HepG2 (cell line): ENCODE results near the gene ENTPD7. TPM values are rescaled to one million over a fixed set of nuclear protein-coding genes. Genes with fewer than 3 reads are reported as not detected.
A peak's percentile ranks its signal among the peaks of the same experiment; 100 is the strongest.

Experiments
- ARNT2 ChIP-seq: sonication (generic); formaldehyde crosslinking; IDR thresholded peaks from 2 replicates; pipeline ENCODE4 v1.8.0; 2022; ENCODE audit warnings: mild to moderate bottlenecking, low read depth, missing genetic modification reagents, moderate library complexity
- FOXJ3 ChIP-seq: sonication (generic); formaldehyde crosslinking; IDR thresholded peaks from 2 replicates; pipeline ENCODE4 v1.4.0; 2020; ENCODE audit warnings: missing genetic modification reagents, mild to moderate bottlenecking, borderline replicate concordance
- KLF9 ChIP-seq: IDR thresholded peaks from 2 replicates; pipeline ENCODE4 v1.6.1; 2016; ENCODE audit warnings: low read depth
- MED8 ChIP-seq: sonication (generic); formaldehyde crosslinking; IDR thresholded peaks from 2 replicates; pipeline ENCODE4 v1.8.1; 2023; ENCODE audit warnings: mild to moderate bottlenecking, missing genetic modification reagents; ENCODE audit not compliant: insufficient replicate concordance
- MIER3 ChIP-seq: IDR thresholded peaks from 2 replicates; pipeline ENCODE4 v1.6.1; 2016; ENCODE audit warnings: missing compliant biosample characterization, borderline replicate concordance
- NR3C1 ChIP-seq: sonication (generic); formaldehyde crosslinking; IDR thresholded peaks from 2 replicates; pipeline ENCODE4 v1.4.0; 2020; ENCODE audit warnings: missing genetic modification reagents
- PAX8 ChIP-seq: sonication (generic); formaldehyde crosslinking; IDR thresholded peaks from 2 replicates; pipeline ENCODE4 v1.8.0; 2022; ENCODE audit warnings: mild to moderate bottlenecking, missing genetic modification reagents, borderline replicate concordance
- RELA ChIP-seq: sonication (generic); formaldehyde crosslinking; IDR thresholded peaks from 2 replicates; pipeline ENCODE4 v1.4.0; 2020; ENCODE audit warnings: missing genetic modification reagents
- REST ChIP-seq, 2 experiments: IDR thresholded peaks; 2 replicates each; pipeline ENCODE4 v1.6.1; 2011 to 2012; ENCODE audit warnings: low read length in 2 of 2, borderline replicate concordance in 1 of 2, low read depth in 1 of 2, mild to moderate bottlenecking in 1 of 2, moderate library complexity in 1 of 2
- SMAD3 ChIP-seq: sonication (generic); formaldehyde crosslinking; IDR thresholded peaks from 2 replicates; pipeline ENCODE4 v1.4.0; 2020; ENCODE audit warnings: missing genetic modification reagents
- ZFX ChIP-seq: sonication (generic); formaldehyde crosslinking; IDR thresholded peaks from 2 replicates; pipeline ENCODE4 v1.4.0; 2020; ENCODE audit warnings: mild to moderate bottlenecking, low read depth, missing genetic modification reagents, moderate library complexity
- ZNF251 ChIP-seq: sonication (generic); formaldehyde crosslinking; IDR thresholded peaks from 2 replicates; pipeline ENCODE4 v1.9.0; 2021; ENCODE audit warnings: mild to moderate bottlenecking, missing genetic modification reagents
- ZNF333 ChIP-seq: sonication (generic); formaldehyde crosslinking; IDR thresholded peaks from 2 replicates; pipeline ENCODE4 v1.4.0; 2020; ENCODE audit warnings: mild to moderate bottlenecking, missing genetic modification reagents, borderline replicate concordance
- ZNF33A ChIP-seq: sonication (generic); formaldehyde crosslinking; IDR thresholded peaks from 2 replicates; pipeline ENCODE4 v1.5.1; 2020; ENCODE audit warnings: missing genetic modification reagents, mild to moderate bottlenecking, moderate library complexity, borderline replicate concordance
- ZNF382 ChIP-seq: sonication (generic); formaldehyde crosslinking; IDR thresholded peaks from 2 replicates; pipeline ENCODE4 v1.5.0; 2020; ENCODE audit warnings: missing genetic modification reagents, mild to moderate bottlenecking, borderline replicate concordance
- polyA plus RNA-seq, 8 experiments: library from polyadenylated mRNA; depleted of rRNA in 3 of 8; stranded (reverse) in 7 of 8; unstranded in 1 of 8; fragments of >200 nt; fragmentation: Illumina TruSeq in 4 of 8; extraction: Trizol in 4 of 8; gene quantifications; 2 replicates each; pipeline versions ENCODE4 v1.2.1 to v1.2.3, GENCODE V29; 2011 to 2016; ENCODE audit warnings: low read depth in 4 of 8, missing spikeins in 1 of 8, mixed read lengths in 1 of 8; ENCODE audit not compliant: insufficient read depth in 1 of 8
- total RNA-seq, 5 experiments: library from RNA; depleted of rRNA; stranded (reverse); fragments of >200 nt; fragmentation: Illumina TruSeq; extraction: Trizol; gene quantifications; 2 replicates each; pipeline ENCODE4 v1.2.3, GENCODE V29; 2016; ENCODE audit warnings: low read depth in 1 of 5
- TF ChIP-seq, protein P1 (sequence below): sonication (generic); formaldehyde crosslinking; IDR thresholded peaks from 2 replicates; pipeline ENCODE4 v1.4.0; 2020; ENCODE audit warnings: missing genetic modification reagents; ENCODE audit errors: not compliant biosample characterization
- TF ChIP-seq, protein P2 (sequence below): IDR thresholded peaks from 2 replicates; pipeline ENCODE4 v1.6.1; 2016; ENCODE audit warnings: mild to moderate bottlenecking, missing biosample characterization, missing genetic modification reagents
- TF ChIP-seq, protein P3 (sequence below): sonication (generic); formaldehyde crosslinking; IDR thresholded peaks from 2 replicates; pipeline ENCODE4 v1.4.0; 2020; ENCODE audit warnings: missing genetic modification reagents, borderline replicate concordance
- TF ChIP-seq, protein P4 (sequence below): sonication (generic); formaldehyde crosslinking; IDR thresholded peaks from 2 replicates; pipeline ENCODE4 v1.4.0; 2020; ENCODE audit warnings: missing genetic modification reagents

The ENTPD7 gene
- total and polyA plus RNA-seq, 2 of the 13 experiments (the other 11 are each of a cell fraction or from before 2014, with no cell fraction given), result 7.6 to 36.5 TPM

- TF ChIP-seq, protein P1, sequence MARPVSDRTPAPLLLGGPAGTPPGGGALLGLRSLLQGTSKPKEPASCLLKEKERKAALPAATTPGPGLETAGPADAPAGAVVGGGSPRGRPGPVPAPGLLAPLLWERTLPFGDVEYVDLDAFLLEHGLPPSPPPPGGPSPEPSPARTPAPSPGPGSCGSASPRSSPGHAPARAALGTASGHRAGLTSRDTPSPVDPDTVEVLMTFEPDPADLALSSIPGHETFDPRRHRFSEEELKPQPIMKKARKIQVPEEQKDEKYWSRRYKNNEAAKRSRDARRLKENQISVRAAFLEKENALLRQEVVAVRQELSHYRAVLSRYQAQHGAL (CRISPR knock-in tag), result no peak
- TF ChIP-seq ZNF33A (CRISPR knock-in tag) (peak; percentile 19; the same call in 1 of the 2 replicates), RELA (CRISPR knock-in tag) (no peak), REST (IDR thresholded peaks at IDR 0.05; ENCODE audit: borderline replicate concordance in 1 of 2, low read depth in 1 of 2, low read length in 2 of 2) (no peak), ARNT2 (no peak), PAX8 (CRISPR knock-in tag) (no peak), ZNF251 (CRISPR knock-in tag) (no peak), ZFX (CRISPR knock-in tag) (no peak), NR3C1 (no peak), ZNF333 (CRISPR knock-in tag) (no peak), FOXJ3 (CRISPR knock-in tag) (no peak), MIER3 (CRISPR knock-in tag) (no peak; the same call in 1 of the 2 replicates), KLF9 (CRISPR knock-in tag) (no peak), ZNF382 (CRISPR knock-in tag) (no peak), MED8 (CRISPR knock-in tag) (no peak), SMAD3 (no peak)
- TF ChIP-seq, protein P2, sequence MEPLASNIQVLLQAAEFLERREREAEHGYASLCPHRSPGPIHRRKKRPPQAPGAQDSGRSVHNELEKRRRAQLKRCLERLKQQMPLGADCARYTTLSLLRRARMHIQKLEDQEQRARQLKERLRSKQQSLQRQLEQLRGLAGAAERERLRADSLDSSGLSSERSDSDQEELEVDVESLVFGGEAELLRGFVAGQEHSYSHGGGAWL, result no peak
- TF ChIP-seq, protein P3, sequence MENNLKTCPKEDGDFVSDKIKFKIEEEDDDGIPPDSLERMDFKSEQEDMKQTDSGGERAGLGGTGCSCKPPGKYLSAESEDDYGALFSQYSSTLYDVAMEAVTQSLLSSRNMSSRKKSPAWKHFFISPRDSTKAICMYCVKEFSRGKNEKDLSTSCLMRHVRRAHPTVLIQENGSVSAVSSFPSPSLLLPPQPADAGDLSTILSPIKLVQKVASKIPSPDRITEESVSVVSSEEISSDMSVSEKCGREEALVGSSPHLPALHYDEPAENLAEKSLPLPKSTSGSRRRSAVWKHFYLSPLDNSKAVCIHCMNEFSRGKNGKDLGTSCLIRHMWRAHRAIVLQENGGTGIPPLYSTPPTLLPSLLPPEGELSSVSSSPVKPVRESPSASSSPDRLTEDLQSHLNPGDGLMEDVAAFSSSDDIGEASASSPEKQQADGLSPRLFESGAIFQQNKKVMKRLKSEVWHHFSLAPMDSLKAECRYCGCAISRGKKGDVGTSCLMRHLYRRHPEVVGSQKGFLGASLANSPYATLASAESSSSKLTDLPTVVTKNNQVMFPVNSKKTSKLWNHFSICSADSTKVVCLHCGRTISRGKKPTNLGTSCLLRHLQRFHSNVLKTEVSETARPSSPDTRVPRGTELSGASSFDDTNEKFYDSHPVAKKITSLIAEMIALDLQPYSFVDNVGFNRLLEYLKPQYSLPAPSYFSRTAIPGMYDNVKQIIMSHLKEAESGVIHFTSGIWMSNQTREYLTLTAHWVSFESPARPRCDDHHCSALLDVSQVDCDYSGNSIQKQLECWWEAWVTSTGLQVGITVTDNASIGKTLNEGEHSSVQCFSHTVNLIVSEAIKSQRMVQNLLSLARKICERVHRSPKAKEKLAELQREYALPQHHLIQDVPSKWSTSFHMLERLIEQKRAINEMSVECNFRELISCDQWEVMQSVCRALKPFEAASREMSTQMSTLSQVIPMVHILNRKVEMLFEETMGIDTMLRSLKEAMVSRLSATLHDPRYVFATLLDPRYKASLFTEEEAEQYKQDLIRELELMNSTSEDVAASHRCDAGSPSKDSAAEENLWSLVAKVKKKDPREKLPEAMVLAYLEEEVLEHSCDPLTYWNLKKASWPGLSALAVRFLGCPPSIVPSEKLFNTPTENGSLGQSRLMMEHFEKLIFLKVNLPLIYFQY (CRISPR knock-in tag), result no peak
- TF ChIP-seq, protein P4, sequence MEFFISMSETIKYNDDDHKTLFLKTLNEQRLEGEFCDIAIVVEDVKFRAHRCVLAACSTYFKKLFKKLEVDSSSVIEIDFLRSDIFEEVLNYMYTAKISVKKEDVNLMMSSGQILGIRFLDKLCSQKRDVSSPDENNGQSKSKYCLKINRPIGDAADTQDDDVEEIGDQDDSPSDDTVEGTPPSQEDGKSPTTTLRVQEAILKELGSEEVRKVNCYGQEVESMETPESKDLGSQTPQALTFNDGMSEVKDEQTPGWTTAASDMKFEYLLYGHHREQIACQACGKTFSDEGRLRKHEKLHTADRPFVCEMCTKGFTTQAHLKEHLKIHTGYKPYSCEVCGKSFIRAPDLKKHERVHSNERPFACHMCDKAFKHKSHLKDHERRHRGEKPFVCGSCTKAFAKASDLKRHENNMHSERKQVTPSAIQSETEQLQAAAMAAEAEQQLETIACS (CRISPR knock-in tag), result no peak; the same call in 1 of the 2 replicates
Observed at GRCh38 chr10:99621454-99622251, 37.7 kb upstream of the ENTPD7 start (continued).
